Hepatocyte (in vitro differentiated cells): ENCODE results near the gene ADCY9. TPM values are rescaled to one million over a fixed set of nuclear protein-coding genes. Genes with fewer than 3 reads are reported as not detected.
"Not testable (repeated sequence)": the region's sequence is repeated elsewhere in the genome, so short reads cannot be mapped to it uniquely, and the experiment has no call there.

Experiments used
- DNase-seq: peaks from one replicate; pipeline ENCODE4 v3.0.0-alpha.2; 2016; ENCODE audit warnings: low spot score
- H2AFZ ChIP-seq: fragments of 200-600 bp; sonication (generic); 2 replicates; pipeline ENCODE4 v1.6.0; 2016; ENCODE audit warnings: antibody characterized with exemption, mild to moderate bottlenecking
- H3K27ac ChIP-seq: fragments of 200-600 bp; sonication (generic); 2 replicates; pipeline ENCODE4 v1.5.1; 2016; ENCODE audit warnings: mild to moderate bottlenecking
- H3K27me3 ChIP-seq: fragments of 200-600 bp; sonication (generic); 2 replicates; pipeline ENCODE4 v1.6.1; 2016
- H3K36me3 ChIP-seq: fragments of 200-600 bp; sonication (generic); replicated peaks from 2 replicates; pipeline ENCODE4 v1.5.1; 2016; ENCODE audit warnings: low read depth; ENCODE audit not compliant: insufficient read depth
- H3K4me1 ChIP-seq: fragments of 200-600 bp; sonication (generic); 2 replicates; pipeline ENCODE4 v1.5.1; 2016; ENCODE audit warnings: mild to moderate bottlenecking, moderate library complexity; ENCODE audit not compliant: insufficient read depth
- H3K4me2 ChIP-seq: fragments of 200-600 bp; sonication (generic); 2 replicates; pipeline ENCODE4 v1.6.0; 2016
- H3K4me3 ChIP-seq: fragments of 200-600 bp; sonication (generic); 2 replicates; pipeline ENCODE4 v1.5.1; 2016; ENCODE audit warnings: mild to moderate bottlenecking
- H3K79me2 ChIP-seq: fragments of 200-600 bp; sonication (generic); 2 replicates; pipeline ENCODE4 v1.6.0; 2017; ENCODE audit warnings: mild to moderate bottlenecking
- H3K9me2 ChIP-seq: fragments of 200-600 bp; sonication (generic); replicated peaks from 2 replicates; pipeline ENCODE4 v1.6.0; 2017; ENCODE audit warnings: mild to moderate bottlenecking; ENCODE audit not compliant: insufficient read depth
- H3K9me3 ChIP-seq: fragments of 200-600 bp; sonication (generic); 2 replicates; pipeline ENCODE4 v1.5.1; 2016; ENCODE audit warnings: low read depth, mild to moderate bottlenecking
- H4K20me1 ChIP-seq: fragments of 200-600 bp; sonication (generic); 2 replicates; pipeline ENCODE4 v1.6.0; 2016; ENCODE audit warnings: mild to moderate bottlenecking; ENCODE audit not compliant: insufficient read depth, poor library complexity, severe bottlenecking
- CTCF ChIP-seq: fragments of 200-600 bp; sonication (generic); IDR thresholded peaks from 2 replicates; pipeline ENCODE4 v1.5.1; 2016; ENCODE audit warnings: antibody characterized with exemption, mild to moderate bottlenecking; ENCODE audit not compliant: poor library complexity
- EZH2 ChIP-seq: fragments of 200-600 bp; sonication (generic); IDR thresholded peaks from 2 replicates; pipeline ENCODE4 v1.6.1; 2016; ENCODE audit warnings: antibody characterized with exemption, mild to moderate bottlenecking, borderline replicate concordance
- EZH2phosphoT487 ChIP-seq: fragments of 200-600 bp; sonication (generic); IDR thresholded peaks from one replicate; pipeline ENCODE4 v1.6.1; 2018; ENCODE audit warnings: antibody characterized with exemption, mild to moderate bottlenecking, low read depth, moderate library complexity; ENCODE audit not compliant: unreplicated experiment, severe bottlenecking
- WGBS: methylation state at CpG from one replicate; pipeline ENCODE4 v1.1.6; 2016; ENCODE audit warnings: low lambda C conversion rate; ENCODE audit errors: missing lambda C conversion rate; 5-methylcytosine and 5-hydroxymethylcytosine counted together
- polyA plus RNA-seq: library from polyadenylated mRNA; unstranded; fragments of >200 nt; fragmentation: Nextera tagmentation; extraction: Ambion mirVana; gene quantifications from 2 replicates; pipeline ENCODE4 v1.2.1, GENCODE V29; 2016
- total RNA-seq: library from RNA; depleted of rRNA; stranded (reverse); fragments of >200 nt; gene quantifications from 2 replicates; pipeline ENCODE4 v1.2.3, GENCODE V29; 2014

Gene ADCY9
- total and polyA plus RNA-seq, 2 experiments from 2014 or later = 12.0 to 15.9 TPM

DNA sequence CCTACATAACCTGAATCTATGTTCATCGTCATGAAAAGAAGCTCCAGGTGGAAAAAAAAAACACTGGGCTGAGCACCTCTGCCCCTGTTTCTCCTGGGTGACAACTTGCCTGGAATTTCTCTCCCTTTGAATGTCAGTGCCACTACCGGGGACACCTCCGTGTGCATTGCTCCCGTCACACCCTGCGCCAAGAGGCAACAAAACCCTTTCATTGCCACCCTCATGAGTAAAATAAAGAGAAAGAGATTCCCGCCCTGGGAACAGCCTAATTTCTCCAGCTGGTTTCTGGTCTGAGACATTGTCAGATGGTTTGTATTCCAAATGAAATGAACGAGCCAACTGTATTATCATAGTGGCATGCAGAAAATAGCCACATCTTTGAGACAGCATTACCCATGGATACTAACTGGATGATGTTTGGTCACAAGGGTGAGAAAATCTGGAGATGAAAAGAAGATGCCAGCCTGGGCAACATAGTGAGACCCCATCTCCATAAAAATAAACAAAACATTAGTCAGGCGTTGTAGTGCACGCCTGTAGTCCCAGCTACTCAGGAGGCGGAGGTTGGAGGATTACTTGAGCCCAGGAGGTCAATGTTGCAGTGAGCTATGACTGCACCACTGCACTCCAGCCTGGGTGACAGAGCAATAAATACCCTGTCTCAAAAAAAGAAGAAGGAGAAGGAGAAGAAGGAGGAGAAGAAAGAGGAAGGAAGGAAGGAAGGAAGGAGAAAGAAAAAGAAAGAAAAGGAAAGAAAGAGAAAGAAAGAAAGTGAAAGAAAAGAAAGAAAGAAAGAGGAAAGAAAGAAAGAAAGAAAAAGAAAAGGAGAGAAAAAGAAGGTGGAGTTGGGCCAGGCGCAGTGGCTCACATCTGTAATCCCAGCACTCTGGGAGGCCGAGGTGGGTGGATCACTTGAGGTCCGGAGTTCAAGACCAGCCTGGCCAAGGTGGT is 42.2 kb upstream of the ADCY9 start:
- Histone ChIP-seq H3K4me3 (no peak overlapping the region), H3K4me1 (no peaks in the 10 kb centered on the region), H3K27ac (peak overlapping the region; percentile 37), H3K79me2 (no peaks in the 10 kb centered on the region), H3K36me3 (no peaks in the 10 kb centered on the region), H3K4me2 (no peak overlapping the region), H3K9me2 (no peaks in the 10 kb centered on the region), H2AFZ (no peak overlapping the region), H3K27me3 (no peaks in the 10 kb centered on the region), H4K20me1 (no peaks in the 10 kb centered on the region), H3K9me3 (no peaks in the 10 kb centered on the region)
- no peak for TF ChIP-seq EZH2phosphoT487
- TF ChIP-seq EZH2 = no peak
- TF ChIP-seq CTCF = no peak
- no peak for DNase-seq
- 87% methylated on average over 13 of the region's 13 CpGs for WGBS

DNA sequence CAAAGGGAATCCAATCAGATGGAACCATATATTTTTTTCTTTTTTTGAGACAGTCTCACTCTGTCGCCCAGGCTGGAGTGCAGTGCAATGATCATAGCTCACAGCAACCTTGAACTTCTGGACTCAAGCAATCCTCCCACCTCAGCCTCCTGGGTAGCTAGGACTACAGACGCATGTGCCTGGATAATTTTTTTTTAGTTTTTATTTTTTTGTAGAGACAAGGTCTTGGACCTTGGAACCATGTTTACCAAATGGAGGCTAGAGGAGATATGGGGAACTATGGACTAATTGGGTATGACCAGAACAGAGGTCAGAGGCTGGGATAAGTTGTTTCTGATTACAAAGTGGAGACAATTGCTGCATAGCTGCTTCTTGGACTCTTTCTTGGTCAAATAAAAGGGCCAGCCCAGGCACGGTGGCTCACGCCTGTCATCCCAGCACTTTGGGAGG is 41.2 kb upstream of the ADCY9 start:
- no peaks in the 10 kb centered on the region for H3K4me1 ChIP-seq
- no peaks in the 10 kb centered on the region for H4K20me1 ChIP-seq
- no peaks in the 10 kb centered on the region for H3K36me3 ChIP-seq
- TF ChIP-seq CTCF (no peak), EZH2phosphoT487 (no peak), EZH2 (no peak)
- no peaks in the 10 kb centered on the region for H3K79me2 ChIP-seq
- DNase-seq = peak; percentile 36
- no peak overlapping the region for H3K4me3 ChIP-seq
- no peaks in the 10 kb centered on the region for H3K9me2 ChIP-seq
- H3K4me2 ChIP-seq = no peak overlapping the region
- H3K27ac ChIP-seq = peak overlapping the region; percentile 37
- no peaks in the 10 kb centered on the region for H3K9me3 ChIP-seq
- no peak overlapping the region for H2AFZ ChIP-seq
- WGBS = 72% methylated on average over 4 of the region's 4 CpGs
- H3K27me3 ChIP-seq = no peaks in the 10 kb centered on the region

DNA sequence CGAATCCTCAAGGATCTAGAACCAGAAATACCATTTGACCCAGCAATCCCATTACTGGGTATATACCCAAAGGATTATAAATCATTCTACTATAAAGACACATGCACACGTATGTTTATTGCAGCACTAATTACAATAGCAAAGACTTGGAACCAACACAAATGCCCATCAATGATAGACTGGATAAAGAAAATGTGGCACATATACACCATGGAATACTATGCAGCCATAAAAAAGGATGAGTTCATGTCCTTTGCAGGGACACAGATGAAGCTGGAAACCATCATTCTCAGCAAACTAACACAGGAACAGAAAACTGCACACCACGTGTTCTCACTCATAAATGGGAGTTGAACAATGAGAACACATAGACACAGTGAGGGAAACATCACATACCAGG is 40.3 kb upstream of the ADCY9 start:
- DNase-seq, H2AFZ ChIP-seq, H3K79me2 ChIP-seq, H4K20me1 ChIP-seq, H3K9me2 ChIP-seq, H3K4me2 ChIP-seq, H3K4me1 ChIP-seq, H3K36me3 ChIP-seq, H3K27ac ChIP-seq, H3K9me3 ChIP-seq, H3K27me3 ChIP-seq, H3K4me3 ChIP-seq: not testable (repeated sequence)
- 83% methylated on average over 3 of the region's 3 CpGs for WGBS

GRCh38 chr16:4153364-4153763 is 37.1 kb upstream of the ADCY9 start:
- H3K4me2 ChIP-seq, H3K4me1 ChIP-seq, H4K20me1 ChIP-seq, H3K4me3 ChIP-seq, H3K27ac ChIP-seq, H3K9me3 ChIP-seq, DNase-seq, H2AFZ ChIP-seq, H3K36me3 ChIP-seq, H3K79me2 ChIP-seq, H3K27me3 ChIP-seq, H3K9me2 ChIP-seq: not testable (repeated sequence)
- WGBS = 90% methylated on average over 13 of the region's 13 CpGs
